GM19043 (cell line): ENCODE data around the gene FREY1.

Experiments
- ATAC-seq: cut with Tn5 transposase; IDR thresholded peaks from one replicate; pipeline ENCODE4 v1.9.1; 2021; ENCODE audit warnings: low read depth; ENCODE audit not compliant: unreplicated experiment

Gene FREY1

DNA sequence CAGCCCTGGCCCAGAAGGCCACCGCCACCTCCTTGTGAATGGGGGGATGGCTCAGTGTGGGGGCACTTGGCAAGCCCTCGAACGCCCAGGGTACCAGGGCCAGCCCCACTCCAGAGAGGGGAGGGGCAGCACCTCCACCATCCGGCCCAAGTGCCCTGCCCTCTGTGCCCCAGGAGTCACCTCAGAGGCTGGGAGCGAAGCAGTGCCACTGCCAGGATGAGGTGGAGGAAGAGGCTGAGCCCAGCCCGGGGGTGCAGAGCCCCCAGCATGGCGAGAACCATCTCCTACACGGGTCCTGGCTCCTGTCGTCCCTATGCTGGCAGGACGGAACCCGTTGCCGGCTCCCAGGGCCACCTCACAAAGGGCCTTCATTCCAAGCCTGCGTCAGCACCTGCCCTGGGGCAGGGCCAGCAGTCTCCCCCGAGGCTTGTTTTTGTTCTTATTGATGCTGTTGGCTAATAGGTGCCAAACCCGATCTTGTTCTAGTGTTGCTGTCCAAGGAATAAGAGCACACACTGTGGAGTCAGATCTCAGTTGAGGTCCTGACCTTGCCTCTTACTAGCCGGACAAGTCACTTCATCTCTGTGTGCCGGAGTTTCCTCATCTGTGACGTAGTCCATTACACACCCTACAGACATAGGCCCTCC lies at the start of gene FREY1:
Gene FREY1, minus strand, starts transcription at position 307 of the 647 bp plus-strand sequence. Its CDS starts 26 bp downstream, at position 281.
- no peak for ATAC-seq

DNA sequence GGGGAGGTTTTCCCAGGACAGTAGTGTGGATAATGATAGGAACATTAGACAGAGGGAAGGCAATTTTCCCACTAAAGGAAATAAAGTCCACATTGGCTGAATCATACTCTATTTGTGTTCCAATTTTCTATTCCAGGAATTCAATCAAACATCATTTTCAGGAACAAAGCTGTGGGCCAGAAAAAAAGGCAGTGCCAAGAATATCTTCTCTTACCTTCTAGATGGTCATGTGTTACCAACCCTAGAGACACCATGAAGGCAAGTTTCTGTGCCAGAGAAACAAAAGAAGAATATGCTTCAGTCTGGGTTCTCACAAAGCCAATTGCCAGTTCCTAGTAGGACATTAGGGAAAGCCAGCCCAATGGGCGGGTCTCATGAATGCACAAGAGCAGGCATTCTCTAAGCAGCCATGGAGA lies 42.9 kb upstream of the FREY1 start:
- ATAC-seq: no peak

- no peak for ATAC-seq
These were observed 41.3 kb upstream of the FREY1 start for GRCh38 chr11:45948356-45948755.

GRCh38 chr11:45947885-45948284 lies 40.8 kb upstream of the FREY1 start:
- ATAC-seq: no peak

- ATAC-seq: no peak
These were observed 38.4 kb upstream of the FREY1 start for GRCh38 chr11:45945397-45945999.

DNA sequence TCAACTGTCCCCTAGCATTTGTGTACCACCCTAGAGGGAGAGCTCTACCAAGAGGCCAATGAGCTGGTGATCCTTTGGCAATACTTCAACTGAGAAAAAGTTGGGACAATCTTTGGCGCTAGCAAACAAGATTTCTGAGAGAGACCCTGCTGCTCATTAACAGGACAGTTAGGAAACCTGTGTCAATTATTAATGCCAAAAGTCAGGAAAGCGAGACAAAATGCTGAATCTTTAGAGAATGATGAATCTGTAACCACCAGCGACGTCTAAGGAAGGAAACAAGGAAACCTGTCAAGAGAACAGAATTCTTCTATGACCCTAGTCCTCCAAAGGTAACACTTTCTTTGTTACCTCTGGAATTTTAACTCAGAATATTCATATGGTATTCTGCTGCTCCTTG lies 35.3 kb upstream of the FREY1 start:
- no peak for ATAC-seq

GRCh38 chr11:45941285-45941684 lies 34.2 kb upstream of the FREY1 start:
- ATAC-seq: no peak

DNA sequence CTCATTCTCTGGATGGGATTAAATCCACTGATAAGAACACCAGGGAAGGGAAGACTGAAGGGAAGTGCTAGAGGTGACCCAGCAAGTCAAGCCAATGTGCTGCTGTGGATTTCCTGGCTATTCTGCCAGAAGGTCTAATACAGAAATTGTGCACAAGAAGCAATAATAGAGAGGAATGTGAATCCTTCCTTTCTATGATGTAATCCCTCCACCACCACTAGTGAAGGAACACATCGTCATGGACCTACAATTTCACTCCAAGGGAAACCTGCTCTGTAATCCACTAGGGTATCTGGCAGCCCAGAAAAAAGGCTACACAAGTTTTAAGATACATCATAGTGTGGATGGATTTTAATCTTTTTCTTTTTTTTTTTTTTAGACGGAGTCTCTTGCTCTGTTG lies 32.8 kb upstream of the FREY1 start:
- ATAC-seq: no peak

- ATAC-seq: no peak
These were observed 30.8 kb upstream of the FREY1 start for GRCh38 chr11:45937916-45938315.

- no peak for ATAC-seq
These were observed 29.5 kb upstream of the FREY1 start for GRCh38 chr11:45936511-45937054.

DNA sequence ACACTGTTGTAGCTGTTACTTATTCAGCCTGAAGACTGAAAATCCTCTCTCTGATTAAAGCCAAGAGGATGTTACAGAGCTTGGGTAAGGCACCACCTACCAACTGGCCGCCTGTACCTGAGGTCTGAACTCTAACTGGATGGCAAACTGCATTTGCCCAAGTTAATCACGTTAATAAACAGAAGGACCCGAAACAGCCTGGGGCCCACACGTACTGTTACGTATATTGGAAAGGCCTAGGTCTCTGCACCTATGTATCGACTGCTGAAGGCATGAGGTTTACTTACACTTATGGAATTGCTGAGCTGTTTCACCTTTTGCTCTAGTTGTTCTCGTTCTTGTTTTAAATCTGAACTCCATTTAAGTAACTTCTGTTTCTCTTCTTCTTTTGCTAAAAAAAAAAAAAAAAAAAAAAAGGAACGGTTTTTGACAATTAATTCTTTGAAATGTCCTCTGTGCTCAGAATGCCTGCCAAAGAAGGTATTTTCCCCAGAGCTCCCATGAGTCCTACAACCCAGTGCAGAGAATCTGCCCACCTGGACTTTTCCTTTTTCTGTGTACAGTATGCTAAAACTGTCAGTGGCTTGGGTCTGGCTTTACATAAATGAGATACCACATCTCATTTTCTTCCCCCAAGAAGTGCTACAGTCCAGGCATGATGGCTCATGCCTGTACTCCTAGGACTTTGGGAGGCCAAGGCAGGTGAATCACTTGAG lies 28.4 kb upstream of the FREY1 start:
- ATAC-seq: no peak

- ATAC-seq: no peak
These were observed 27.7 kb upstream of the FREY1 start for GRCh38 chr11:45934580-45935318.

GRCh38 chr11:45933846-45934579 lies 26.9 kb upstream of the FREY1 start:
- ATAC-seq: no peak

- ATAC-seq: peak; percentile 28
These were observed 26.2 kb upstream of the FREY1 start for GRCh38 chr11:45933131-45933831.

- no peak for ATAC-seq
These were observed 25.1 kb upstream of the FREY1 start for GRCh38 chr11:45932217-45932616.

DNA sequence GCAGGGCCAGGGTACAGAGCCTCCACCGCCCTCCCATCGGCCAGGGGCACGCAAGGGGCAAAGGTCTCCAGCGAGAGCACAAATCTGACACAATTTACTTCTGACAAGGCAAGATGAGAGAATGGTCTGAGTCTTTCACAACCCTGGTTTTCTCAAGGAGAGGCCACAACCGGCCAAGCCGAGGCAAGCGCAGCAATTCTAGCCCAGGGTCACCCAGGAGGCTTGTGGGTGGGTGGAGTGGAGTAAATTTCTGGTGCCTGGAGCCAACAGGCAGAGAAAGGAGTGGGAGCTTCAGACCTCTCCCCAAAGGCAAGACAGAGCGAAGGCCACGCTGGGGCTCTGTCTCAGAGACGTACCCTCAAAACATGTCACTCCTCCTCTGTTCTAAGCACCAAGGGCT lies 24.7 kb upstream of the FREY1 start:
- ATAC-seq: no peak

DNA sequence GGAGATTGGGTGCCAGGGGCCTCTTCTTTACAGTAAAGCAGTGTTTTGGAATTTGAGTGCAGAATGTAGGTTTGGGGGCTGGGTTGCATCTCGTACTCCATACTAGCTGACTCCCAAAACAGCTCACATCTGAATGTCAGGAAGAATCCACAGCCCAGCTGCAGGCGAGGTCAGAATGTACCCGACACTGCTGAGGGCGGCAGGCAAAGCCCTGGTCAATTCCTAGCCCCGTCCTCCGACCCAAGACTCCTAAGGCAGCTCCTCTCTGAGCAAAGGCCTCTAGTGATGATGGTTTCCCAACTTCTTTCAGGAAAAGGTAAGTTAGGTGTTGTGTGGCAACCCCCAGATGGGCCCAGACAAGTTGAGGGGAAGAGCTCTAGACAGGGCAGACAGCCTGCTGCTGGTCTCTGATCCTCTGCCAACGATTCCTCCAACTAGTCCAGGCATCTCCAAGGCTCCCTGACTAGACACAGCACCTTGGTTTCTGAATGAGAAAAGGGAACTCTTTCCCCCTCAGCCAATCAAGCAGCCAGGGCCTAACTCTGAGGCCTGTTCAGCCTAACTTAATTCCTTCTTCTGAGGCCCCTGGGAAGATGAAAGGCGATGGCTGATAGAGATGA lies 24.0 kb upstream of the FREY1 start:
- ATAC-seq: no peak

DNA sequence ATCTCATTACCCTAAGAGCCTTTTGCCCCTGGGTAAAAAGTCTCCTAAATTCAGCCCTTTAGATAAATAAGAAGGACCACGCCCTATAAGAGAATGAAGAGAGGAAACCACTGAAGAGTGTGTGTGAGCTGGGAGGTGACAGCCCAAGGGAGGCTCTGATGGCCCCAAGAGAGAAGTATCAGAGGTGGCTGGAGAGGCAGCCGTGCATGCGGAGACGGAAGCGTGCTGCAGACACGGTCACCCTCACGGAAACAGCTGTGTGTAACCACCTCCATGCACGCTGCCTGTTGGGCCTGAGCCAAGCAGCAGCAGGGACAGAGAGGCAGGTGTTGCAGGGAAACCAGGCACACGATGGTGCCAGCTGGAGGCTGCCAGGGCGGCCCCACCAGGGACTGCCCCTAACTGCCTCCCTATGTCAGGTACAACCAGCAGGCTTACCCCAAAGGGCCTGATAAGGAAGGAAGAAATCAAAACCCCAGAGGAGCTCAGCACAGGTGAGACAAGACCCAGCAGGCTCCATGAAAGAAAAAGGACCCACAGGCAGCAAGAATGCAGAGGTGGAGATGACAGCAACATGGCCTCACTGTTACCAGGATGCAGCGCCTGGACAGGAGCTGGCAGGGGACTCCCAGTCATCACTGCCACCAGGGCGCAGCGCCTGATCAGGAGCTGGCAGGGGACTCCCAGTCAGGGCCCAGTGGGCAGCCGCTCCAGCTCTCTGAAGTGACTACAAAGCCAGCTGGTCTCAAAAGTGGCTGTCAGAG lies 23.1 kb upstream of the FREY1 start:
- peak; percentile 93 for ATAC-seq
